Measurements from ENCODE around the gene RTN3. TPM values are rescaled to one million over a fixed set of nuclear protein-coding genes. Genes with fewer than 3 reads are reported as not detected.

RTN3 gene
- total RNA-seq, 2 experiments from 2014 or later = 34.0 to 69.3 TPM

DNA sequence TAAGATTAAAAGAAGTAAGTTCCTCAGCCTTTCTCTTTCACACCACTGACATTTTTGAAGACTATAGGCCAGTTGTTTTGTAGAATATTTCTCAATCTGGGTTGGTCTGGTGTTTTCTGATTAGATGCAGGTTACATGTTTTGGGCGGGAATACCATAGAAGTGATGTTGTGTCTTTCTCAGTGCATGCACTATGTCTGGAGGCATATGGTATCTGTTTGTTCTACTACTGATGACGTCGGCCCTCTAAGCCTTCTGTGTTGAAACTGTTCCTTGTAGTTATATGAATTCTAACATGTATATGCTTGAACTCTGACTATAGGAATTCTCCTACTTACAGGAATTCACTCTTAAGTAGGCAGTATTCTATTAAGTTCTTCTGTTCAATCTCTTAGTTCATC lies 65.7 kb downstream of the RTN3 start:
- H3K4me2 ChIP-seq (ENCODE audit: low read length) = no peak overlapping the region
- H4K20me1 ChIP-seq (ENCODE audit: insufficient read depth, low read length) = no peaks in the 10 kb centered on the region

DNA sequence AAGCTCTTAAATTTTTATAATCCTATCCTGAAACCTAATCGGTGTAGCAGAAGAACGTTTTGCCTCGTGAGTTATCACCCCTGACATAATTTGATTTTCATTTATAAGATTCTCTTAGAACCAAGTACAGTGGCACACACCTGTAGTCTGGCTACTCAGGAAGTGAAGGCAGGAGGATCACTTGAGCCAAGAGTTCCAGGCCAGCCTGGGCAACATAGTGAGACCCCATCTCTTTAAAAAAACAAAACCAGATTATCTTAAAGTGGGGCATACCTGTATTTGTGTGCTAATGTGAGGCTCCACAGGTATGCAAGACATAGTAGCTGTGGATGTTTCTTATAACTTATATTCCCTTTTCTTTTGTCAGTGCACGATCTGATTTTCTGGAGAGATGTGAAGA lies 68.3 kb downstream of the RTN3 start:
- no peaks in the 10 kb centered on the region for H3K4me1 ChIP-seq (ENCODE audit: insufficient read depth, low read length, poor library complexity, severe bottlenecking)
- H4K20me1 ChIP-seq (ENCODE audit: insufficient read depth, low read length) = no peaks in the 10 kb centered on the region
- intact Hi-C loops (cut with micrococcal nuclease; ENCODE audit: unreplicated experiment) = no loop called here
- H3K27ac ChIP-seq (ENCODE audit: low read depth, low read length, poor library complexity, severe bottlenecking) = no peak overlapping the region
- no peaks in the 10 kb centered on the region for H3K9me3 ChIP-seq (ENCODE audit: low read length)
- peaks cover 44% of the 10 kb centered on the region for H3K36me3 ChIP-seq (ENCODE audit: insufficient read depth, low read length)
- TF ChIP-seq EZH2phosphoT487 (IDR thresholded peaks at IDR 0.05; ENCODE audit: borderline replicate concordance, low read depth, low read length) = no peak
- TF ChIP-seq, protein P1, sequence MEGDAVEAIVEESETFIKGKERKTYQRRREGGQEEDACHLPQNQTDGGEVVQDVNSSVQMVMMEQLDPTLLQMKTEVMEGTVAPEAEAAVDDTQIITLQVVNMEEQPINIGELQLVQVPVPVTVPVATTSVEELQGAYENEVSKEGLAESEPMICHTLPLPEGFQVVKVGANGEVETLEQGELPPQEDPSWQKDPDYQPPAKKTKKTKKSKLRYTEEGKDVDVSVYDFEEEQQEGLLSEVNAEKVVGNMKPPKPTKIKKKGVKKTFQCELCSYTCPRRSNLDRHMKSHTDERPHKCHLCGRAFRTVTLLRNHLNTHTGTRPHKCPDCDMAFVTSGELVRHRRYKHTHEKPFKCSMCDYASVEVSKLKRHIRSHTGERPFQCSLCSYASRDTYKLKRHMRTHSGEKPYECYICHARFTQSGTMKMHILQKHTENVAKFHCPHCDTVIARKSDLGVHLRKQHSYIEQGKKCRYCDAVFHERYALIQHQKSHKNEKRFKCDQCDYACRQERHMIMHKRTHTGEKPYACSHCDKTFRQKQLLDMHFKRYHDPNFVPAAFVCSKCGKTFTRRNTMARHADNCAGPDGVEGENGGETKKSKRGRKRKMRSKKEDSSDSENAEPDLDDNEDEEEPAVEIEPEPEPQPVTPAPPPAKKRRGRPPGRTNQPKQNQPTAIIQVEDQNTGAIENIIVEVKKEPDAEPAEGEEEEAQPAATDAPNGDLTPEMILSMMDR (conservative IDR thresholded peaks at IDR 0.05; ENCODE audit: low read length) = no peak
- no peaks in the 10 kb centered on the region for H3K9me2 ChIP-seq (ENCODE audit: insufficient read depth, low read length)
- BruUV-seq (replicated peaks) = no TSS peak
- H3K4me2 ChIP-seq (ENCODE audit: low read length) = no peak overlapping the region
- ChIA-PET CTCF (ENCODE audit: unreplicated experiment) (no interaction called here), POLR2A (interaction anchor here (0.9 kb wide), 1 partner anchor 77 kb away, joined by 3 read pairs; no protein-coding TSS in a partner anchor)
- no peak overlapping the region for H2AFZ ChIP-seq (ENCODE audit: low read length)
- no peak for DNase-seq (ENCODE audit: low spot score)
- H3K4me3 ChIP-seq (ENCODE audit: low read depth, low read length, poor library complexity, severe bottlenecking) = no peak overlapping the region
- H3K79me2 ChIP-seq (ENCODE audit: insufficient read depth, low read depth, low read length) = no peaks in the 10 kb centered on the region

More for the DNA sequence above, 65.7 kb downstream of the RTN3 start:
- H3K27ac ChIP-seq (ENCODE audit: low read depth, low read length, poor library complexity, severe bottlenecking) = no peak overlapping the region
- TF ChIP-seq, protein P1 (conservative IDR thresholded peaks at IDR 0.05; ENCODE audit: low read length) = no peak
- TF ChIP-seq EZH2phosphoT487 (IDR thresholded peaks at IDR 0.05; ENCODE audit: borderline replicate concordance, low read depth, low read length) = no peak
- no peak overlapping the region for H2AFZ ChIP-seq (ENCODE audit: low read length)
- intact Hi-C loops (cut with micrococcal nuclease; ENCODE audit: unreplicated experiment) = no loop called here
- CTCF ChIA-PET (ENCODE audit: unreplicated experiment) = no interaction called here
- H3K79me2 ChIP-seq (ENCODE audit: insufficient read depth, low read depth, low read length) = no peaks in the 10 kb centered on the region
- POLR2A ChIA-PET = no interaction called here
- H3K4me1 ChIP-seq (ENCODE audit: insufficient read depth, low read length, poor library complexity, severe bottlenecking) = no peaks in the 10 kb centered on the region
- peaks cover 24% of the 10 kb centered on the region; the same call in 1 of the 2 replicates for H3K36me3 ChIP-seq (ENCODE audit: insufficient read depth, low read length)
- H3K4me3 ChIP-seq (ENCODE audit: low read depth, low read length, poor library complexity, severe bottlenecking) = no peak overlapping the region
- no peaks in the 10 kb centered on the region for H3K9me2 ChIP-seq (ENCODE audit: insufficient read depth, low read length)
- no peak for DNase-seq (ENCODE audit: low spot score)
- H3K9me3 ChIP-seq (ENCODE audit: low read length) = no peaks in the 10 kb centered on the region
- BruUV-seq (replicated peaks) = no TSS peak

DNA sequence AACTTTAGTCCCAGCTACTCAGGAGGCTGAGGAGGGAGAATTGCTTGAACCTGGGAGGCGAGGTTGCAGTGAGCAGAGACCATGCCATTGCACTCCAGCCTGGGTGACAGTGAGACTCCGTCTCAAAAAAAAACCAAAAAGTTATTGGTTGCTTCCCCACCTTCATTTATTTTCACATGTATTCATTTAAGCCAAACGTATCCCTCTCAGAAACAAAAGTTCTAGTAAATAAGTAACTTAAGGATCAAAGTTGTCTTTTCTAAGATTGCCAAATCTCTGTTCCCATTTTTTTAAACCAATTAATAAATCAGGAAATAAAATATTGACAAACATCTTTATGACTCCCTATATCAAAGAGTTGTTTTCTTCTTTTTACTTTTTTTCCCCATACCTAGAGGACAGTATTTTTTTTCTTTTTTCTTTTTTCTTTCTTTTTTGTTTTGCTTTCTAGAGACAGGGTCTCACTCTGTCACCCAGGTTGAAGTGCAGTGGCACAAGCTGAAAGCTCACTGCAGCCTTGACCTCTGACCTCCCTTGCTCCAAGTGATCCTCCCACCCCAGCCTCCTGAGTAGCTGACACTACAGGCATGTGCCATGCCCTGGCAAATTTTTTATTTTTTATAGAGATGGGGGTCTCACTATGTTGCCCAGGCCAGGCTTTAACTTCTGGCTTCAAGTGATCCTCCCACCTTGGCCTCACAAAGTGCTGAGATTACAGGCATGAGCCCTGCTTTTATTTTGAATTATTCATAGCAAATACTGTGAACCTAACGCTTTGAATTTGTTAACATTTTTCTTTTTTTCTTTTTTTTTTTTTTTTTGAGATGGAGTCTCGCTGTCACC lies 75.8 kb downstream of the RTN3 start:
- peaks cover 63% of the 10 kb centered on the region for H3K36me3 ChIP-seq (ENCODE audit: insufficient read depth, low read length)
- H4K20me1 ChIP-seq (ENCODE audit: insufficient read depth, low read length) = no peaks in the 10 kb centered on the region
- no TSS peak for BruUV-seq (replicated peaks)
- intact Hi-C loops (cut with micrococcal nuclease; ENCODE audit: unreplicated experiment) = no loop called here
- H2AFZ ChIP-seq (ENCODE audit: low read length) = no peak overlapping the region
- no peaks in the 10 kb centered on the region for H3K9me3 ChIP-seq (ENCODE audit: low read length)
- no peaks in the 10 kb centered on the region for H3K9me2 ChIP-seq (ENCODE audit: insufficient read depth, low read length)
- H3K4me3 ChIP-seq (ENCODE audit: low read depth, low read length, poor library complexity, severe bottlenecking) = no peak overlapping the region
- no peaks in the 10 kb centered on the region for H3K4me1 ChIP-seq (ENCODE audit: insufficient read depth, low read length, poor library complexity, severe bottlenecking)
- no peaks in the 10 kb centered on the region for H3K79me2 ChIP-seq (ENCODE audit: insufficient read depth, low read depth, low read length)
- ChIA-PET POLR2A (interaction anchor here (1.4 kb wide), 1 partner anchor 9 kb away, joined by 3 read pairs; no protein-coding TSS in a partner anchor), CTCF (ENCODE audit: unreplicated experiment) (no interaction called here)
- no peak overlapping the region for H3K27ac ChIP-seq (ENCODE audit: low read depth, low read length, poor library complexity, severe bottlenecking)
- H3K4me2 ChIP-seq (ENCODE audit: low read length) = no peak overlapping the region
- DNase-seq (ENCODE audit: low spot score) = no peak
- TF ChIP-seq, protein P1 (conservative IDR thresholded peaks at IDR 0.05; ENCODE audit: low read length) = no peak
- TF ChIP-seq EZH2phosphoT487 (IDR thresholded peaks at IDR 0.05; ENCODE audit: borderline replicate concordance, low read depth, low read length) = no peak

All from OCI-LY7 (cell line).